HCT116 (cell line): ENCODE results near the gene PEX5.

Experiments used
- CEBPB ChIP-seq: IDR thresholded peaks from 2 replicates; pipeline ENCODE4 v1.6.1; 2012; ENCODE audit warnings: low read depth
- EZH2 ChIP-seq: fragments of 200-600 bp; sonication (generic); IDR thresholded peaks from 2 replicates; pipeline ENCODE4 v1.6.1; 2017; ENCODE audit warnings: antibody characterized with exemption, mixed run types
- JUND ChIP-seq: IDR thresholded peaks from 2 replicates; pipeline ENCODE4 v1.6.1; 2012
- MAX ChIP-seq: IDR thresholded peaks from 2 replicates; pipeline ENCODE4 v1.6.1; 2012
- POLR2A ChIP-seq: IDR thresholded peaks from 2 replicates; pipeline ENCODE4 v1.7.0; 2011; ENCODE audit warnings: borderline replicate concordance; ENCODE audit not compliant: insufficient read depth, insufficient read length; ENCODE audit errors: extremely low read depth
- RAD21 ChIP-seq: IDR thresholded peaks from 2 replicates; pipeline ENCODE4 v1.6.1; 2012; ENCODE audit warnings: low read depth, mild to moderate bottlenecking
- SIN3A ChIP-seq: IDR thresholded peaks from 2 replicates; pipeline ENCODE4 v1.6.1; 2012; ENCODE audit warnings: low read depth
- YY1 ChIP-seq: IDR thresholded peaks from 2 replicates; pipeline ENCODE4 v1.6.1; 2011; ENCODE audit warnings: low read length, low read depth, moderate library complexity, mild to moderate bottlenecking; ENCODE audit not compliant: insufficient replicate concordance; ENCODE audit errors: extremely low read depth
- ZBTB33 ChIP-seq: IDR thresholded peaks from 2 replicates; pipeline ENCODE4 v1.6.1; 2011; ENCODE audit warnings: mild to moderate bottlenecking, low read length, moderate library complexity; ENCODE audit not compliant: insufficient replicate concordance; ENCODE audit errors: extremely low read depth
- ZNF274 ChIP-seq: fragments of 200-500 bp; sonication (Bioruptor generic); IDR thresholded peaks from 2 replicates; pipeline ENCODE4 v1.6.1; 2014; ENCODE audit warnings: mild to moderate bottlenecking, low read depth, low read length, inconsistent platforms
- TF ChIP-seq, protein P1 (sequence below), 3 experiments: fragments of 200-600 bp in 1 of 3; sonication (generic) in 1 of 3; IDR thresholded peaks in 2 of 3; conservative IDR thresholded peaks in 1 of 3; 2 replicates each; pipeline ENCODE4 v1.5.1; 2012 to 2017; ENCODE audit warnings: low read depth in 2 of 3, low read length in 2 of 3, antibody characterized with exemption in 1 of 3, borderline replicate concordance in 1 of 3, control low read depth in 1 of 3, mild to moderate bottlenecking in 1 of 3, mixed read lengths in 1 of 3, mixed run types in 1 of 3, moderate library complexity in 1 of 3; ENCODE audit not compliant: insufficient read depth in 1 of 3

DNA sequence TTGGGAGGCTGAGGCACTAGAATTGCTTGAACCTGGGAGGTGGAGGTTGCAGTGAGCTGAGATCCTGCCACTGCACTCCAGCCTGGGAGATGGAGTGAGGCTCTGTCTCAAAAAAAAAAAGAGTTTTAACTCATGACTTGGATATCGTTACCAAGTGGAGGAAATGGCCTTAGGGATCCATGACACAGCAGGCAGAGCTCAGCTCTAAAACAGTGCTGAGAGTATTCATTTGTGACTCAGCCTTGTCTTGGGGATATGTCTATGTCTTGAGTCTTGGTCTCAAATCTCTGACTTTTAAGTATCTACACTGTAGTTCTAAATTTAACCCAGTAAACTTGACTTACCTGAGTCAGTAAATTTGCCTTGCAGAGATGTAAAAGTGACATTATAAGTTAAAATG, 8.8 kb upstream of the PEX5 start:
- TF ChIP-seq POLR2A: no peak
- TF ChIP-seq, protein P1, sequence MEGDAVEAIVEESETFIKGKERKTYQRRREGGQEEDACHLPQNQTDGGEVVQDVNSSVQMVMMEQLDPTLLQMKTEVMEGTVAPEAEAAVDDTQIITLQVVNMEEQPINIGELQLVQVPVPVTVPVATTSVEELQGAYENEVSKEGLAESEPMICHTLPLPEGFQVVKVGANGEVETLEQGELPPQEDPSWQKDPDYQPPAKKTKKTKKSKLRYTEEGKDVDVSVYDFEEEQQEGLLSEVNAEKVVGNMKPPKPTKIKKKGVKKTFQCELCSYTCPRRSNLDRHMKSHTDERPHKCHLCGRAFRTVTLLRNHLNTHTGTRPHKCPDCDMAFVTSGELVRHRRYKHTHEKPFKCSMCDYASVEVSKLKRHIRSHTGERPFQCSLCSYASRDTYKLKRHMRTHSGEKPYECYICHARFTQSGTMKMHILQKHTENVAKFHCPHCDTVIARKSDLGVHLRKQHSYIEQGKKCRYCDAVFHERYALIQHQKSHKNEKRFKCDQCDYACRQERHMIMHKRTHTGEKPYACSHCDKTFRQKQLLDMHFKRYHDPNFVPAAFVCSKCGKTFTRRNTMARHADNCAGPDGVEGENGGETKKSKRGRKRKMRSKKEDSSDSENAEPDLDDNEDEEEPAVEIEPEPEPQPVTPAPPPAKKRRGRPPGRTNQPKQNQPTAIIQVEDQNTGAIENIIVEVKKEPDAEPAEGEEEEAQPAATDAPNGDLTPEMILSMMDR (IDR thresholded peaks at IDR 0.05 in 2 of 3, conservative IDR thresholded peaks at IDR 0.05 in 1 of 3; ENCODE audit: borderline replicate concordance in 1 of 3, insufficient read depth in 1 of 3, low read depth in 2 of 3, low read length in 2 of 3): no peak
- TF ChIP-seq RAD21: no peak
- TF ChIP-seq YY1: no peak
- no peak for TF ChIP-seq EZH2
- TF ChIP-seq MAX: no peak
- TF ChIP-seq ZNF274: no peak
- TF ChIP-seq JUND: no peak
- no peak for TF ChIP-seq SIN3A
- no peak for TF ChIP-seq ZBTB33
- TF ChIP-seq CEBPB: no peak
